Measurements from ENCODE around the gene SLC25A13.
A peak's percentile ranks its signal among the peaks of the same experiment; 100 is the strongest.
"Not testable (repeated sequence)": the region's sequence is repeated elsewhere in the genome, so short reads cannot be mapped to it uniquely, and the experiment has no call there.

Gene SLC25A13

GRCh38 chr7:96321658-96322372 is at the start of gene SLC25A13:
TSS of gene SLC25A13 (minus strand) at chr7:96322098. CDS start at chr7:96321956, 142 bp downstream.
- DNase-seq: no peak

GRCh38 chr7:96365916-96366315 is 44.0 kb upstream of the SLC25A13 start:
- DNase-seq: not testable (repeated sequence)

- no peak for DNase-seq
Observed at GRCh38 chr7:96361116-96361857, 39.4 kb upstream of the SLC25A13 start.

GRCh38 chr7:96359876-96360275 is 38.0 kb upstream of the SLC25A13 start:
- no peak for DNase-seq

GRCh38 chr7:96358236-96358971 is 36.5 kb upstream of the SLC25A13 start:
- DNase-seq: not testable (repeated sequence)

- no peak for DNase-seq
Observed at GRCh38 chr7:96355990-96356506, 34.1 kb upstream of the SLC25A13 start.

GRCh38 chr7:96354881-96355280 is 33.0 kb upstream of the SLC25A13 start:
- no peak for DNase-seq

- DNase-seq: no peak
Observed at GRCh38 chr7:96349572-96349971, 27.7 kb upstream of the SLC25A13 start.

- DNase-seq: no peak
Observed at GRCh38 chr7:96347471-96347870, 25.6 kb upstream of the SLC25A13 start.

GRCh38 chr7:96346293-96346953 is 24.5 kb upstream of the SLC25A13 start:
- DNase-seq: no peak

GRCh38 chr7:96344236-96344635 is 22.3 kb upstream of the SLC25A13 start:
- DNase-seq: no peak

- no peak for DNase-seq
Observed at GRCh38 chr7:96342049-96342448, 20.2 kb upstream of the SLC25A13 start.

- no peak for DNase-seq
Observed at GRCh38 chr7:96337519-96337918, 15.6 kb upstream of the SLC25A13 start.

GRCh38 chr7:96332325-96332724 is 10.4 kb upstream of the SLC25A13 start:
- DNase-seq: no peak

- no peak for DNase-seq
Observed at GRCh38 chr7:96331775-96332174, 9.9 kb upstream of the SLC25A13 start.

- no peak for DNase-seq
Observed at GRCh38 chr7:96331233-96331632, 9.3 kb upstream of the SLC25A13 start.

- peak; percentile 45 for DNase-seq
Observed at GRCh38 chr7:96330193-96330592, 8.3 kb upstream of the SLC25A13 start.

GRCh38 chr7:96329241-96329640 is 7.3 kb upstream of the SLC25A13 start:
- peak; percentile 23 for DNase-seq

- DNase-seq: no peak
Observed at GRCh38 chr7:96328016-96328415, 6.1 kb upstream of the SLC25A13 start.

- peak; percentile 39 for DNase-seq
Observed at GRCh38 chr7:96327429-96327828, 5.5 kb upstream of the SLC25A13 start.

GRCh38 chr7:96326752-96327151 is 4.9 kb upstream of the SLC25A13 start:
- not testable (repeated sequence) for DNase-seq

GRCh38 chr7:96322847-96323461 is 1.1 kb upstream of the SLC25A13 start:
- DNase-seq: no peak

GRCh38 chr7:96322373-96322695 is 436 bp upstream of the SLC25A13 start:
- no peak for DNase-seq

All from NCI-H1436 treated with DMSO at 0.1 percent for 48 hours (cell line).